GM18498 (cell line): Measurements from ENCODE around the gene TUBG2.
"Not testable (repeated sequence)": the region's sequence is repeated elsewhere in the genome, so short reads cannot be mapped to it uniquely, and the experiment has no call there.

Source experiments
- ATAC-seq: cut with Tn5 transposase; IDR thresholded peaks from one replicate; pipeline ENCODE4 v1.9.1; 2021; ENCODE audit warnings: mild to moderate bottlenecking, moderate library complexity; ENCODE audit not compliant: unreplicated experiment

Gene TUBG2

DNA sequence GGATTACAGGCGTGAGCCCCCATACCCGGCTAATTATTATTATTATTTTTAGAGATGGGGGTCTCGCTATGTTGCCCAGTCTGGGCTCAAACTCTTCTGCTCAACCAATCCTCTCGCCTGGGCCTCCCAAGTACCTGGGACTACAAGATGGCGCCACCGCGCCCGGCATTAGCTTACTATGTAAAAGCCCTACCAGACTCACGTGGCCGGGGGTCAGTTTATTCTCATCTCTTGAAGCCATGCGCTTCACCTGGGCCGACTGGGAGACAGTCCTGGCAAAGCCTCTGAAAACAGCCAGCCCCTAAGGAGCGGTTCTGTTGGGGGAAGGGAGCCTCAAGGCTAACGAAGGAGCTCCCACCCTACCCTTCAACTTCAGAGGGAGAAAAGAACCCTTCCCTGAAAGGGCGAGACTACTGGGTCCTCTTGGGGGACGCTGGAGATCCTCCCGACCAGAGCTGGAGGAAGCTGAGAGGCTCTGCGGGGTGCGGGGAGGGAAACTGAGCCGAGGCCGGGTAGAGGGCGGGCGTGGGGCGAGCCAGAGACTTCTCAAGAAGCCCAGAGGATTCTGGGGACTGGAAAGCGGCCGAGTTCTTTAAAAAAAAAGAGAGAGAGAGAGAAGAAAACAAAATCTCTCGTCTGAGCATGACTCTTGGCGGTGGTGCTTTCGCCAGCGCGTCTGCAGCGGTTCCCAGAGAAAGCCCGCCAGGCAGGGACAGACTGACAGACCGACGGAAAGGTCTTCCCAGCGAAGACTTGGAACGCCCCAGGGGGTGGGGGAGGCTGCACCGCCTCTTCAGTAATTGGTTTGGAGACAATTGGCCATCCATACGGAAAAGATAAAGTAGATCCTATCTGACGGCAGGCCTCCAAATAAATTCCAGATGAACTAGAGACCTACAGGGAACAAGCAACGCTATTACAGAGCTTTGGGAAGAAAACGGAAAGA, 5.6 kb upstream of the TUBG2 start:
- no peak for ATAC-seq

DNA sequence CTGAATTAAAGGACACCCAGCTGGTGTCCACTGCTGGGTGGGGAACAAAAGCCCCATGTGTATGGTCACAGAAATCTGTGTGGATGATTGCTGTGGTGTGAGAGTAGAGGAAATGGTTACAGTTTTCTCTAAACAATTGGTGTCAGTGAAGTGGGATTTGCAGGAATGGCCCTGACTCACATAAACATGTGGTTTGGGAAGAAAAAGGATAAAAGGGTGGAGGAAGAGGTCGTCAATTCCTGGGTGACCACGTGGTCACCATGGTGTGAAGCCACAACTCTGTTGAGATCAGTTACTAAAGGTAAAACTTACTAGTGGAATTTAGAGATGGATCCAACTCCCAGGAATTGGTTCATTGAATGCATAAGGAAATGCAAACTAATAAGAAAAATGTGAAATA, 3.6 kb upstream of the TUBG2 start:
- no peak for ATAC-seq

DNA sequence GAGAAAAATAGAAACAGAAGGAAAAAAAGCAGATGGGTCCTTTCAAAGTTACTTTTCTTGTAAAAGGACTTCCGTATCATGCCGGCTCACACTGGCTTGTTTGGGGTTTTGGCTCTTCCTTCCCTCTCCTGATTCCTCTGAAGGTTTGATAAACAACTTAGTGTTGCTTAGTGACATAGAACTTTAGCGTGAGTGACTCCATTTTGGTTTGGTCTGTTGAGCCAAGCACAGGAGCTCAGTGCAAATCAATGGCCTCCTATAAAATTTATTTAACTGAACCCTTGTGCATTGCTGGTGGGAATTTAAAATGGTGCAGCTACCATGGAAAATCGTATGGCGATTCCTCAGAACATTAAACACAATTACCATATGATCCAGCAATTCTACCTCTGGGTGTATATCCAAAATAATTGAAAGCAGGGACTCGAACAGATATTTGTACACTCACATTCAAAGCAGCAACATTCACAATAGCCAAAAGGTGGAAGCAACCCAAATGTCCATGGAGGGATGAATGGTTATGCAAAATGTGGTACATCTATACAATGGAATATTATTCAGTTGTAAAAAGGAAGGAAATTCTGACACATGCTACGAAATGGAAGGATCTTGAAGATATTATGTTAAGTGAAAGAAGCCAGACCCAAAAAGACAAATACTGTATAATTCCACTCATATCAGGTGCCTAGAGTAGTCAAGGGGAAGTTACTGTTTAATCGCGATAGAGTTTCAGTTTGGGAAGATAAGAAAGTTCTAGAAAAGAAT, 1.1 kb upstream of the TUBG2 start:
- no peak for ATAC-seq

DNA sequence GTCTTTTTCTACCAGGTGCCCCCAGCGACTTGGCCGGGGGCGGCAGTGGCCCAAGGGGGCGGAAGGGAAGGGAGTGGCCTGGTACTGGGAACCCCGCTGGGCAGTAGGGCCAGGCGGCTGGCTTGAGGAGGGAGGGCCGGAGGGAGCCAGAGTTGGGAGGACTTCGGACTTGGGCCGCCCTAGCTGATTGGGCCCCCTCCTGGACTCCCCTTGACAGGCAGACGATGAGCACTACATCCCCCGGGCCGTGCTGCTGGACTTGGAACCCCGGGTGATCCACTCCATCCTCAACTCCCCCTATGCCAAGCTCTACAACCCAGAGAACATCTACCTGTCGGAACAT, 819 bp downstream of the TUBG2 start:
- ATAC-seq = not testable (repeated sequence)

DNA sequence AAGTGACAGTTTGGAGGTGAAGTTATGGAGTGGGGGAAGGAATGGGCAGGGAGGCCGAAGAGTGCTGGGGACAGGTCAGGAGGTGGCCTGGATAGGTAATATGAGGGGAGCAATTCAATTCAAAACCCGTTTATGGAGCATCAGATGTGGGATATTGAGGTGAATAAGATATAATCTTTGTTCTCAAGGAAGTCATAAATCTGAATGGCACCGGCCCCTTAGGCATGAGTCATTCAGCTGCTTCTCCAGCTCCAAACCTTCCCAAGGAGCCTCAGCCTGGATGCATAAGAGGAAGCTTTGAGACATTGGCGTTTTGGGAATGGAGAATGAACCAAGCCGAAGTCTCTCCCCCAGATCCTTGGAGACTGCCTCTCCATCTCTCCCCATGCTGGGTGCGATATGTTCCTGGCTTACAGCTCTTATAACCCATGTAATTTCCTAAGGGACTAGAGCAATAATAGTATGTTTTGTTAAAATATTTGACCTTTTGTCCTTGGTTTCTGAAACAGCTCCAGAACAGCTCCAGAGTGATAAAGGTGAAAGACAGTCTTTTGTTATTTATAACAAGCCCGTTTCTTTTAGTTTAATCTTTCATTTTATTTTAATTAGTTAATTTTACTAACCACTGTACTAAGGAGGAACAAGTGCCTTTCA, 1.7 kb downstream of the TUBG2 start:
- no peak for ATAC-seq

DNA sequence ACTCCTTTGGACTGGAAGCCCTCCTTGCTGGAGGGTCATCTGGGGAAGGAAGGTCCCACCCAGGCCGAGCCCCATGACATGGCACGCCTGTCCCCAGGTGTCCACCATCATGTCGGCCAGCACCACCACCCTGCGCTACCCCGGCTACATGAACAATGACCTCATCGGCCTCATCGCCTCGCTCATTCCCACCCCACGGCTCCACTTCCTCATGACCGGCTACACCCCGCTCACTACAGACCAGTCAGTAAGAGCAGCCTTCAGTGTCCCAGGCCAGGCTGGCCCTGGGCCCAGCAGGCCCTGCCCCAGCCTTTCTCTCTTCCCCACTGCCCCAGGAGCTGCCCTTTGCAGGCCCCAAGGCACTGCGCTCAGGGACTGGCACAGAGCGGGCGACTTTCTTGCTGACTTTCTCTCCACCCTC, 6.5 kb downstream of the TUBG2 start:
- ATAC-seq = no peak

DNA sequence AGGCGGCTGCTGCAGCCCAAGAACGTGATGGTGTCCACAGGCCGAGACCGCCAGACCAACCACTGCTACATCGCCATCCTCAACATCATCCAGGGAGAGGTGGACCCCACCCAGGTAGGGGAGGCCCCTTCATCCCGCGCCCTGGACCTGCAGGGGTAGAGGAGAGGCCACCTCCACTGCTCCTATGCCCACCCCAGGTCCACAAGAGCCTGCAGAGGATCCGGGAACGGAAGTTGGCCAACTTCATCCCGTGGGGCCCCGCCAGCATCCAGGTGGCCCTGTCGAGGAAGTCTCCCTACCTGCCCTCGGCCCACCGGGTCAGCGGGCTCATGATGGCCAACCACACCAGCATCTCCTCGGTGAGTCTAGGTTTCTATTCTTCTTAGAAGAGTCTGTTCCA, 7.0 kb downstream of the TUBG2 start:
- ATAC-seq = not testable (repeated sequence)

DNA sequence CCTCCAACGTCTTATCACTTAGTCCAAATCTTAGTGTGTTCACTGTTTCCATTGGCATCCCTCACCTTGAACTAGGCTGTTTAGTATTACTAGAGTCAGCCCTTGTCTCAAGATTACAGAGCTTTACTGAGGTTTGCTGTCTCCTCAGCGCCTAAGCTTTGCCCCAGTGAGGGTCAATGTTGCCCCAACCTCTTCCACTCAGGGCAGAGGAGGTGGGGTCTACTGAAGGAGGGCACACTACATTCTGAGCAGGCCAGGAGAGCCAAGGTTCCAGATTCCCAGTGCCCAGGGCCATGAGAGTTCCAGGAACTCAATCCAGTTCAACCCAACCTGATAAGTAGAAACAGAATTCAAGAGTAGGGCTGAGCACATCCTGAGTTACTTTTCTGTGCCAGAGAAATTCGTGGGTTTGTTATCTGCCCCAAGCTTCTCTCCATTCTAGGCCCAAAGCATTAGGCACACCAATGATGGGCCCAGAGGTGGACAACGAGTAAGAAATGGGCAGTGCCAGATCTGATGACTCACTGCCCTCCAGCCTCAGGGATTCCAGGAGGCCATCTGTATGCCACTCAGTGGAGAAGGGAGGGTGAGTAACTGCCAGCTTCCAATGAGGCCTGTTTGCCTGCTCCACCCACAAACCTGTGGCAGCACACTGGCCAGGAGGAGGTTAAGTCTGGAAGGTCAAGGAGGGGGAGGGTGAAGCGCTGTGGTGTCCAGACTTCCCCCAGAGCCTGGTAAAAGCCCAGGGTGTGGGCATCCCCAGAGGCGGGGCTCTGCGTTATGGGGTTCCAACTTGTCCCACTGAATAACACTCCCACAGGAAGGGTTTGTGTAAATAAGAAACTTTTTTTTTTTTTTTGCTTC, 8.2 kb downstream of the TUBG2 start:
- ATAC-seq = no peak

DNA sequence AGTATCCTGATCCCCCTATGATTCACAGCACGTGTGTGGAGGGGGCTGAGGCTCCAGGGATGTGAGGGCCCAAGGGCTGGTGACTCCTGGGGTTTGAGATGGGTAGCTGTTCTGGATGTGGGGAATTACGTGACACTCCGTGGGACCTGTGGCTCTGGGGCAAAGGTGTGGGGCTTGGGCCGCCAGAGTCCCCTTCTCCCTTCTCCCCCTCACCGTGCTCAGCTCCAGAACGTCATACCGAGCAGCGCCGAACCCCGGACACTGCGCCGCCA, 10.6 kb downstream of the TUBG2 start:
- ATAC-seq = no peak

DNA sequence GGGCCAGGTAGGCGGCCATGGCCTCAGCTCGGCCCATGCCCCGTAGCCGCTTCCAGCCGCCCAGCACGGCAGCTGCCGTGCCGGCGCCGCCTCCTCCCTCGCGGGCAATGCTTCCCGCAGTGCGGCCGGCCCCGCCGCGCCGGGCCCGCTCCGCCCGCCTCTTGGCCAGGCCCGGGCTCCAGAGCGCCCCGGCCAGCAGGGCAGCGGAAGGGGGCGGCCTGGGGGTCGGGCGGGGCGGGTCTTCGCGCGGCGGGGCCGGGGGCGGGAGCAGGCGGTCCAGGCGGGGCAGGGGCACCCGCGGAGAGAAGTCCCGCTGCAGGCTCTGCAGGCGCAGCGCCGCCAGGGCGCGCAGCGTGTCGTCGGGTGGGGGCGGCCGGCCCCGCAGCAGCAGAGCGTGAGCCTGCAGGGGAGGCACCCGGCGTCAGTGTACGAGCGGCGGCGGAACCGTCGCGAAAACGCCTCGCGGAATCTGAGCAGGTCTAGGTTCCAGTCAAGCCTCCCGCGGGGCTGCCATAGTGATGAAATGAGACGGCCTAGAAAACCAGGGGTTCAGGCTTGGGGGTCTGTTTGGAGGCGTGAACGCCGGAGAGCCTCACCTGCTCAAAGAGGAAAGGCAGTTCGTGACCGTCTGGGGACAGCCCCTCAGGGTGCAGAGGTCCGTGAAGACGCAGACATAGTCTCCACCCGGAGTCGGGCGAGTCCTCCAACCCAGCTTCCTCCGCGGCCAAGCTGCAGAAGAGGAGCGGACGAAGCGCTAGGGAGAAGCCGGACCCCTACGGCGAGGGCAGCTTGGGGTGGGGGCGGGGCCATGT, 11.1 kb downstream of the TUBG2 start:
- no peak for ATAC-seq

DNA sequence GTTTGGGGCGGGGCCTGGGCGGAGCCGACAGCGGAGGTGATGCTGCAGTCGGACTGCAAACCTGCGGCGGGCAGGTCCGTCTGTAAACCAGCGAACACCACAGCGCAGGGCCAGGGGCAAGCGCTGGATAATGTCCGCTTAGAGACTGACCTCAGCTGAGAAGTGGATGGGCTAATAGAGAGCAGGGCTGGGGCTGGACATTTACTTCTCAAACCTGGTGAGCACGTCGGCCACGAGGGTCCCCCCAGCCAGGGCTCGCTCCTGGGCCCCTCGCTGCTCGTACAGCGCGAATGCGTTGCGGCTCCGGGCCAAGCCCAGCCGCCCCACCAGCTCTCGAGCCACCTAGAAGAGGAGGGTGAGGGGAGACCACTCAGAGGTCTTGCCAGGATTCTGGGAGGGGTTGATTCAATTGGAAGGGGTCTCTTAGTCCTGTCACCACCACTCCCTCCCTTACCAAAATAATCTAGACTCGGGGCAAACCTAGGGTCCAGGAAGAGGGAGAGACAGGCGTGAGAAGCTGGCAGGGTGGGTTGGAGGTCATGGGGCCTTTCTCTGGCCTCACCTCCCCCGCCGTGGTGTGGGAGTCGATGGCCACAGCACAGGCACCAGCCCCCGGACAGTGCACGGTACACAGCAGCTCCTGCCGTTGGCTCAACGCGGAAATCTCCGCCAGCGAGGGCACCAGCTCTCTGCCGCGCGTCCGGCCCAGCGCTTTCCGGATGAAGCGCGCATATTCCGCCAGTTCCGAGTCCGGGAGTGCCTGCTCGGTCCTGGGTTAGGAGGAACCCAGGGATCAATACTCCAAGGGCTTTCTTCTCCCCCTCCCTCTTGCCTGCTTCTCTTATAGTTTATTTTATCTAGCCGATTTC, 11.9 kb downstream of the TUBG2 start:
- no peak for ATAC-seq

DNA sequence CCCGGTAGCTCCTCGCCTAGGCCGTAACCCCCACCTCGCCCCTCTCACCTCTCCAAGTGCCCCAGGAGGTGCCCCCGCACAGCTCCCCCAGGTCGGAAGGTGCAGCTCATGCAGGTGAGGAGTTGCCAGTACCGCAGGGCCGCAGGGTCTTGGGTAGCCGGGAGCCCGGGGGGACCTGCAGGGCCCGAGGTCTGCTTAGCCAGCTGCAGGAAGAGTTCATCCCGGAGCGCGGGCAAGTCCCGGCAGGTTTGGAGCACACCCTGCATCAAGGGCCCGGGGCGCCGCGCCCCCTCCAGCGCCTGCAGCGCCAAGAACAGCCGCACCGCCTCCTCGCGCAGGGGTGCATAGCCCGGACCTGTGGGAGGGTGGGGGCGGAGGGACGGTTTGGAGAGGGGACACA, 13.0 kb downstream of the TUBG2 start:
- ATAC-seq = no peak

DNA sequence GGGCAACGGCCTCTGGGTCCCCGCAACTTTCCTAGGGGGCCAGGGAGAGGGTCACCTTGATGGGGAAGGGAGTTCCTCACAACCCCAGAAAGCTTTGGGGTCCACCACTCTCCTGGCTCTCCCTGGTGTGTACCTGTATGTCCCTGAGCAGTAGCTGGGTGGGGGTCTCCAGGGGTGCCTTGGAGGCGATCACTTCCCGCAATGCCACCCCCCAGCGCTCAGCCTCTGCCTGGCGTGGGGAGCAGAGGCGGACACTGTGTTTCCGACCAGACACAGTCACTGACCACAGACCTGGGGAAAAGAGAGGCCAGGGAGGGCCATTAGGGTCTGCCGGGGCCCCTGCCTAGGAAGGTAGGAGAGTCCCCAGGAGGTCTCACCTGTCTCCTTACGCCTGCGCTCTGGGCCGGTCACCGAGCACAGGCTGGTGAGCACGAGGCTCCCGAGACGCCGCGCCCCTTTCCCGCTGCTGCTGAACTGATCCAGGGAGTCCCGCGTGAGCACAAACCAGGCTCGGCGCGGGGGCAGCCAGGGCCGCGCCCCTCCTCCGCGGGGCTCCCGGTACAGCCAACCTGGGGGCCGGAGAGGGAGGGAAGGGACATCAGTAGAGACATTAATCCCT, 14.3 kb downstream of the TUBG2 start:
- ATAC-seq = no peak

DNA sequence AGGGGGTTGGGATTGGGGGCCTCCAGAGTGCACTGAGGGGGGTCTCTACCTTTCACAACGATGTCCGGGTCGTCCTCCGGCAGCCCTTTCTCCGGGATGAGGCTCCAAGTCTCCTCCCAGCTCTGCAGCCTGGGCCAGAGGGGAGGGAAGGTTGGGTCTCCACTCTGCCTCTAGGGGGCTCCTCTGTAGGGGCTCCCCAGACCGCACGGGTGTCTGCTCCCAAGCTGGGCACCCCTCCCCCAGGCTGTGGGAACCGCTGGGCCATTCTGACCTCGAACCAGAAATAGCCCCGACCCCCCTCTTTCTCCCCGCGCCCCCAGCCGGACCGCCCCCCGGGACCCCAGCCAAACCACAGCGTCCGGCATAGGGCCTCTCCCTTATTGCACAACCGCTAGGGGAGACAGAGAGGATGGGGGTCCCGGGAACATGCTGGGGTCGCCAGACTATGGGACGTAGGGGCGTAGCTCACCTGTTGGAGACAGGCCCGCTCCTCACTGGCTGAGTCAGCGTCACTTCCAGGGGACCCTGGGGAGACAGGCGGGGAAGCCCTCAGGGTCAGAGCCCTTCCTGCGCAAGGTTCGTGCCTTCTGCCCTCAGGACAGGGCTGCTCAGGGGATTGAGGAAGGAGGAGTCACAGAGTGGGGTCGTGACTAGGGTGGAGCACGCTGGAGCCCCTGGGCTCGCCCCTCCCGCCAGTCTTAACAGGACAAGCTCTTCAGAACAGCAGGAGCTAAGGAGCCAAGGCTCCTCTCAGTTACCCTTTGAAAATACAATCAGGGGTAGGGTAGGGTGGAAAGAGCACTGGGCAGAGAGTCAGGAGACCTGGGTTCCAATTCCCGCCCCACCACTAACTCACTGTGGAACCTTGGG, 15.0 kb downstream of the TUBG2 start:
- no peak for ATAC-seq

DNA sequence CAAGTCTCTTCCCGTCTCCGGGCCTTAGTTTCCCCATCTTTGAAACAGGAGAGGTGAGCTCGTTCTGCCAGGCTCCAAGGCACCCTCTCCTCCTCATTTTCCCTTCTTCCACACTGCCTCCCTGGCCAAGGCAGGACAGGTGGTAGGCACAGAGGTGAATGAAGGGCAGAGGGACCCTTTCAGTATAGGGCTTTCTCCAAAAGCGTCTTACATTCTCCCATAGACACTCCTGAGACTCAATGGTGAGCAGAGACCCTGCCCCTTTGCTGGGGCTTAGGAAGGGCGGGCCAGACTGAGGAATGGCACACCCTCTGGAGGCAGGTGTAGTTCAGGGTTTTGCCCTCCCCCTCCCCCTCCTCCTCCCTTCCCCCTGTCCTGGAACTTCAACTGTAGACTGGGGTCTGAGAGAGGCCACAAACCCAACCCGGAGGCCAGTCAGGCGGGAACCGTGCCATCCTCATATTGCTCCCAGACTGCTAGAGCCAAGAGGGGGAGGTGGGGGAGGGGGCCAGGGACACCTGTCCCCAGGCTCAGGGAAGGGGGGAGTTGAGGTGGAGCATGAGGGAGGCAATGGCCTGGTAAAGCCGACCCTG, 15.8 kb downstream of the TUBG2 start:
- ATAC-seq = no peak

DNA sequence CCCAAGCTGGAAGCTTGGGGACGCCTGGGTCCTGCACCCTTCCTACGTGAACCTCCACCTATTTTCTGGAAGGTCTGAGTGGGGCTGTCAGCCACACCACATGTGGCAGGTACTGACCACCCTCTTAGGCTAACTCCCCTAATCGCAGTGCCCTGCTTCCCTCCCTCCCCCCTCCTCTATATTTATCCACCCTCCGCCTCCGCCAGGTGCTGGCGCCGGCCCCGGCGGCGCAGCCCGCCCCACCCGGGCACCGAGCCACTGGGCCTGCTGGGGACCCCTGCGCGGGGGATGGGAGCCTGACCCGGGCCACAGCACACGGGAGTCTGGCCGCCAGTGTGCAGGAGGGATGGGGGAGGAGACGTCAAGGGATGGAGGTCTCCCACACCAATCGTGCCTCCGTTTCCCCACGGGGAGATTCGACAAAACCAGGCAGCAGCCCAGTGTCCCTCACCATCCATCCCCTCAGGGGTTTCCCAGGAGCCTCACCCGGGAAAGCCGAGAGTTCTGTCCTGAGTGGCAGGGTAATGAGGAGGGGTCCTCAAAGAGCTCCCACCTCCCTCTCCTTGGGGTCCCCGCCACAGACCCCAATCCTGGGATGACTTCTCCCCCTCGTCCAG, 16.4 kb downstream of the TUBG2 start:
- no peak for ATAC-seq

DNA sequence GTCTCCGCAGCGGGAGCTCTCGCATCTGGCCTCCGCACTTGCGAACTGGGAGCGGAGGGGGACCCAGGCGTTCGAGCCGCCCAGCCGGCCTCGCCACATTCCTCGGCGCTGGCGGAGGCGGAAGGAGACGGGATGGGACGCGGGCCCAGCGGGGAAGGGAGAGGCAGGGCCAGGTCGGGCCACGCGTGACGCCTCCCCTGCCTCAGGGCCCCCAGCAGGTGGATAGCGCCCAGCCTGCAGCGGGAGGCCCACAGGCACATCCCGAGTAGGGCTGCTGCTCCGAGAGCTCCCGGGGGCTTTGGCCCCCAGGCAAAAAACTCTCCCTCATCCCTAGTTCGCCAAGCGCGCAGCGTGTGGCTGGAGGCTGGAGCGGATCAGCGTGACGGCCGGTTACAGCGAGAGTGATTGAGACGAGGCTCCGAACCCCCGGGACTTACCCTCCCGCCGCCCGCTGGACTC, 16.9 kb downstream of the TUBG2 start:
- no peak for ATAC-seq
